ENCODE measurements around the gene IPCEF1.
A peak's percentile ranks its signal among the peaks of the same experiment; 100 is the strongest.
"Not testable (repeated sequence)": the region's sequence is repeated elsewhere in the genome, so short reads cannot be mapped to it uniquely, and the experiment has no call there.

The IPCEF1 gene

DNA sequence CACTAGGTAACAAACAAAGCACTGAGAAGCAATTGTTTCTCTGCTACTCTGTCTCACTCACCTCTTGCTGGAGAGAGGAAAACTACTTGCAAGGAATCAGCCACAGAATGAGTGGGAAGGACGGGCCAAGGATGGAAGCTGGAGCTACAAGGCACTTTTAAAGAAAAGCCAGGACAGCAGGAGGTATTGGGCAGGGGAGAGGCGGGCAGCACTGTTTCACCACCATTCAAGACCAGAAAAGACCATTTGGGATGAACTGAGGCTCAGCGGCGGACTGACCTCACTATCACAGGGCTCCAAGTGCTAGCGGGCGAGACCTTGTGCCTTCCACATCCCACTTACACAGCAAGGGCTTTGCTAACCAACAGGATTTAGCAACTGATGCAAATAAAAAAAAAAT, 137.4 kb downstream of the IPCEF1 start:
- DNase-seq (ENCODE audit: low spot score) = no peak

DNA sequence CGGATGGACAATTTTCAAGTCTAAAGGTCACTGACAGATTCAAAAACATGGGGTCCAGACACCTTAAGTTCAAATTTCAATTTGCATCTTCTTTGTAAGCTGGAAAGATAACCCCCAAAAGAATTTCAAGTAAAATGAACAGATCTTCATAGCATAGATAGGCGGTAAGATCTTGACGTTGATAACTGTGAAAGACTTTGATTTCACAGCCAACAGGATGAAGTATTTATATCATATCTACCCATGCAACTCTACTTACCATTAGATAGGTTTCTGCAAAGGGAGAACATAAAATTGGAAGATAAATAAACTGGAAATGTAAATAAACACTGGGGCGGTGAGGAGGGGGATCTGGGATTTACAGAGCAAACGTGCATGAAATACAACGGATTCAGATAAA, 137.8 kb downstream of the IPCEF1 start:
- no peak for DNase-seq (ENCODE audit: low spot score)

- DNase-seq (ENCODE audit: low spot score) = no peak
Observed at GRCh38 chr6:154218301-154218700, 138.3 kb downstream of the IPCEF1 start.

- no peak for DNase-seq (ENCODE audit: low spot score)
Observed at GRCh38 chr6:154213782-154214181, 142.8 kb downstream of the IPCEF1 start.

DNA sequence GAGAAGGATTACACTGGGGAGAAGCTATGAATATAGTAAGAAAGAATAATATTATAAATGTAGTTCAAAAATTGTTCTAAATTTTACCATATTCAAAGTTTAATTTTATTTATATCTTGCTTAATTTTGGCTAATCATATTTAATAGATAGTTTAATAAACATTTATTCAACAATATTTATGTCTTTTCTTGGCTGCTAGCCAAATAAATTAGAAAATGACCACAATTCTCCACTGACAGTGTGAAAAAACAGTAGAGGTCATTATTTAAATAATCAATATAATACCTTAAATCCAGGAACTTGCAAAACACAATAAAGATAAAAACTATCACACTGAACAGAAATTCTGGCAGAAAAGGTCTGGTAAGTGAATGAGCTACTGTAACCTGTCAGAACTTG, 145.9 kb downstream of the IPCEF1 start:
- DNase-seq (ENCODE audit: low spot score) = no peak

DNA sequence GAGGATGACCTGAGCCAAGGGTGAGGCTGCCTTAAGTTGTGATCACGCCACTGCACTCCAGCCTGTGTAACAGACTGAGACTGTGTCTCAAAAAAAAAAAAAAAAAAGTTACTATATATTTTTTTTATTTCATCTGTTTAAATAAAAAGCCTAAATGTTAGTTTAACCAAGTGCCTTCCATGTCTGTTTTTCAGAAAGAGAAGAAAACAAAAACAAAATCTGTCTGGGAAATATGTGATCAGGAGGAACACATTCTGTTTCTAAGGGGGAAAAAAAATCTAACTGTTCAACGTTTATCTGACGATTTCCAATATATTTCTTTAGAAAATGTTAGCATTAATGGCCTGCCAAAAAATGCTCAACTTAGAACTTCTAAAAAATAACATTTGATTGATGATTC, 147.0 kb downstream of the IPCEF1 start:
- DNase-seq (ENCODE audit: low spot score) = no peak

GRCh38 chr6:154206996-154207395, 149.6 kb downstream of the IPCEF1 start:
- no peak for DNase-seq (ENCODE audit: low spot score)

- no peak for DNase-seq (ENCODE audit: low spot score)
Observed at GRCh38 chr6:154206141-154206540, 150.5 kb downstream of the IPCEF1 start.

DNA sequence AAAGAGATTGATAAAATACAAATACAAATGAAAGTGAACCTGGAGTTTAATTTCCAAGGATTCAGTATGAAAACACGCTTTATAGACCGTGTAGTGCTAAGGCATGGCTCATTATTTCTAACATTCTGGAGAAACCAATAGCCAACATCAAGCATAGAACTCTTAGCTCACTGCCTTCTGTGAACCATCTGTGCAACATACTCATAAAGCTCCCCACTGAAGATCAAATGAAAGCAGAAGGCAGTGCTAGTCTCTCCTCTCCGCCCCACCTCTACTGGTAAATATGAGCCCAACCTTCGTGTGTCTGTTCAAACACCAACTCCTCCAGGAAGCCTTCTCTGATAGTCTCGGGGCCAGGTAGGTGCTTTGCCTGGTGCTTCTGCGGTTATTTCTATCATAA, 153.6 kb downstream of the IPCEF1 start:
- no peak for DNase-seq (ENCODE audit: low spot score)

- no peak for DNase-seq (ENCODE audit: low spot score)
Observed at GRCh38 chr6:154202339-154202738, 154.3 kb downstream of the IPCEF1 start.

- DNase-seq (ENCODE audit: low spot score) = not testable (repeated sequence)
Observed at GRCh38 chr6:154201688-154202087, 154.9 kb downstream of the IPCEF1 start.

GRCh38 chr6:154197196-154197860, 159.3 kb downstream of the IPCEF1 start:
- DNase-seq (ENCODE audit: low spot score) = no peak

DNA sequence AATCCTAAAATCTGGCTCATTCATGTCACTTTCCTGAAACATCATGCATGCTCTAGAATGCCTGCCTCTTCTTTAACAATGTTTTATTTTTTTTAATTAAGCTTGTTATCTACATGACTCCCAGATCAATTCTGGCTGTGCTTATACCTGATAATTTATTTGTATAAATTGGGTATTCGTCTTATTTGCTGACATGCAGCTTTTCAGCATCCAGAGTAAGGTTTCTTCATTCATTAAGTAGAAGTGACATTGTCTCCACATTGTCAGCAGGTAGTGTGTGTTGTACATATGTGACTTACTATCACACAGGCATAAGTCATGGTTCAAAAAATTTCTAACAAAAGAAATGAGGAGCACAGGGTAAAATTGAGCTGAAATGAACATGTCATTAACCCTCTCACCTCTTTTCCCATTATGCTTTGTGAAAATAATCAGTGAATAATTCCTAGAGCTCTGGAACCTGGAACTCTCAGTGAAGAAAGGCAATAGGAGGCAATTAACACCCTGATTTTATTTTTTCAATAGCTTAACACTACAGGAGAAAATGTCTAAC, 160.2 kb downstream of the IPCEF1 start:
- no peak for DNase-seq (ENCODE audit: low spot score)

- DNase-seq (ENCODE audit: low spot score) = no peak
Observed at GRCh38 chr6:154187714-154188113, 168.9 kb downstream of the IPCEF1 start.

DNA sequence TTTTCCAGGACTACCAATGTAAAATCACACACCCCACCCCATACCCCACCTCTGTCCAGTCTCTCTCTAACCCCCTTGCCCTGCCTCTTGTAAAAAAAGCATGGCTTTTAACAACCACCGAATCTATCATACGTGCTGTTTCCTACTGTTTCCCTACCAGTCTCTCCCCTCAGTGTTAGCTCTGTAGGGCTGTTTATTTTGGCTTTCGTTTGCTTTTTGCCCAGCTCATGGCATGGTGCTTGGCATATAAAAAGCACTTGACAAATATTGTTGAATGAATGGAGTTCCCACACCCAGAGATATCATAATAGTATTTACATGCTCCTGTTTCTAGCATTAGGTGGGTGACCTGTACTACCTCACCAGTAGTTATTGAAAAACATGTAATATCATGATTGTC, 169.4 kb downstream of the IPCEF1 start:
- no peak for DNase-seq (ENCODE audit: low spot score)

DNA sequence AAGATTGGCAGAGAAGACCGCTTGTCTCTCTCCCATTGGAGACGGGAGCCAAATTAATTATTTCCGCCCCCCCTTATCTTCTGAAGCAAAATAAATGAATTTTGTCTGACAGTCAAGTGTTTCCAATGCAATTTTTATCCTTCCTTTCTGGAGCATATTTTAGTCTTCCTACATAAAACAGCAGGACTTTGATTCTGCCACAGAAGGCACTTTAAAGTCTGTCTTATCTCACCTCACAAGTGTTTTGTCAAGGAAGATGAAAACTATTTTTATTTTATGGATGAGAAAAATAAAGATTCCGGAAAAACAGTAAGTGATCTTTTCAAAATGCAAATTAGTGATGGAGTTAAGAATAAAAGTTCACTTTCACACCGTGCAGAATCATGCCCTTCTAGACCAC, 177.2 kb downstream of the IPCEF1 start:
- no peak for DNase-seq (ENCODE audit: low spot score)

DNA sequence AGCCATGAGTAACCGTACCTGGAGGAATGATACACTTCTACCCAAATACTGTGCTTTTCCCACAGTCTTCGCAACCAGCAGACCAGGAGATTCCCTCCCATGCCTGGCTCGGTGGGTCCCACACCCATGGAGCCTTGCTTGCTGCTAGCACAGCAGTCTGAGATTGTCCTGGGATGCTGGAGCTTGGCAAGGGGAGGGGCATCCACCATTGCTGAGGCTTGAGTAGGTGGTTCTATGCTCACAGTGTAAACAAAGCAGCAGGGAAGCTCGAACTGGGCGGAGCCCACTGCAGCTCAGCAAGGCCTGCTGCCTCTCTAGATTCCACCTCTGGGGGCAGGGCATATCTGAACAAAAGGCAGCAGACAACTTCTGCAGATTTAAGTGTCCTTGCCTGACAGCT, 184.2 kb downstream of the IPCEF1 start:
- DNase-seq (ENCODE audit: low spot score) = not testable (repeated sequence)

DNA sequence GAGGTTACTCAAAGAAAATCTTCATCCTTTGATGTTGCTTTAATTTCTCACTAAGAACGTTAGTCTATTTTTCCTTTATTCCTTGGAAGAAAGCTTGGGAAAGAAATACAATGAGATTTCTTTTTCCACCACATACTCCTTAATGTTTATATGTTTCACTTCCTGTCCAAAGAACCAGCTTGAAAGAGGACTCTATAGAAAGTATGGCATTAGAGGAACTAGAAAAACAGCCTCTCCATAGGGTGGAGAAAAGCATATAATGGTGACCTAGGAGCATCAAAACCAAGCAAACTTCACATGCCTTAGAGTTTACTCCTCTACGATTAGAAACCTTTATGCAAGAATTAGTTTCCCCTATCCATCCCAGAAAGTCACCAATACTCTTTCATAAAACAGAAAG, 186.5 kb downstream of the IPCEF1 start:
- DNase-seq (ENCODE audit: low spot score) = no peak

- DNase-seq (ENCODE audit: low spot score) = no peak
Observed at GRCh38 chr6:154169193-154169847, 187.3 kb downstream of the IPCEF1 start.

GRCh38 chr6:154167126-154167525, 189.5 kb downstream of the IPCEF1 start:
- DNase-seq (ENCODE audit: low spot score) = no peak

DNA sequence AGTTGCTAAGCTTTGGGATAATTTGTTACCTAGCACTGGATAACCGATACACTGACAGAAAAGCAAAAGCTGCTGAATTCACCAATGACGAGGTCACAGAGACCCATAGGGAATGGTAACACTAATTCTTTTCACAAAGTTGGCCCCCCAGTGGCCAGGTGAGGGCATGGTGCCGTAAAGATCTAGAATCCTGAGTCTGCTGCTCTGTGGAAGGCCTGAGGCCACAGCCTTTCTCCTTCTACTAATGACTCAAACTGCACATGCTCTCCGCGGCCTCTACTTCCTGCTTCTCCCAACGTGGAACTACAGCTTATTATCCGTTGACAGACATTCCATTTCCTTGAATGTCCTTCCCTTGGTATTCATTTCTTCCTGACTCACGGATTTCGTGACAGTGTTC, 190.5 kb downstream of the IPCEF1 start:
- DNase-seq (ENCODE audit: low spot score) = no peak

DNA sequence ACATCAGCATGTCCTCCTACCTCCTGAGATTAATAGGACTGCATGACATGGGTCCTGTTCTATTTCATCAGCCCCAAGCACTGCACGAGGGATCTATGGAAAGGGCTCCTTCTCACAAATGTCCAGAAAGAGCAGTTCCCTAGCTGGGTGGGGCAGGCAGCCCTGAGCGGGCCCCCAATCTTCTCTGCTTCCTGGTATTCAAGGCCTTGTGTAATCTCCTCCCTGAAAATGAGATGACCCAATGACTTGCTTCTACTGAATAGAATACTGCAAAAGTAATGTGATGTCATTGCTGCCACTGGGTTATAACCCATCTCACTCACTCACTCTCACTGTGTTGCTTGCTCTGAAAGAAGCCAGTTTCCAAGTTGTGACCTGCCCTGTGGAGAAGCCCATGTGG, 191.1 kb downstream of the IPCEF1 start:
- no peak for DNase-seq (ENCODE audit: low spot score)

DNA sequence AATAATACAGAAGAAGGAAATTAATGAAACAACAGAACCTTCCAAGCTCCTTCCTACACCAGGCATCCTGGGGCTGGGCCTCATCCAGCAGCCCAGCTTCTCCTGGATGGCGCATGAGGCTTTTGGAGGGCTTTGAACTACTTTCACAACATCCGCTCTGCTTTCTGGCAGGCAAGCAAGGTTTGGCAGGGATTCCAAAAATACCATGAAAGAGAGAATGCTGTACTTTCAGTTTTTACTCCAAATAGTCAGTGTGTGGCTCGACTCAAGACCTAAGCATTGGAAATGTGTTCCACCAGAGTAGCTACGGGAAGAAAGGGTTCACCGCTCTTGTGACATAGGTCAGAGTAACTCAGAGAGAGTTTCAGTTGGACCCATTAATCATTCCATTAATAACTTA, 192.2 kb downstream of the IPCEF1 start:
- DNase-seq (ENCODE audit: low spot score) = peak; percentile 46

GRCh38 chr6:154161689-154162088, 194.9 kb downstream of the IPCEF1 start:
- DNase-seq (ENCODE audit: low spot score) = no peak

Data from putamen (tissue), 1 donor.